NCI-H1417 (cell line): ENCODE measurements around the gene SARDH.

ENCODE experiments used
- DNase-seq, 3 experiments: peaks; one replicate each; lab custom pipeline; 2025; lab: John Stamatoyannopoulos, UW

SARDH gene

DNA sequence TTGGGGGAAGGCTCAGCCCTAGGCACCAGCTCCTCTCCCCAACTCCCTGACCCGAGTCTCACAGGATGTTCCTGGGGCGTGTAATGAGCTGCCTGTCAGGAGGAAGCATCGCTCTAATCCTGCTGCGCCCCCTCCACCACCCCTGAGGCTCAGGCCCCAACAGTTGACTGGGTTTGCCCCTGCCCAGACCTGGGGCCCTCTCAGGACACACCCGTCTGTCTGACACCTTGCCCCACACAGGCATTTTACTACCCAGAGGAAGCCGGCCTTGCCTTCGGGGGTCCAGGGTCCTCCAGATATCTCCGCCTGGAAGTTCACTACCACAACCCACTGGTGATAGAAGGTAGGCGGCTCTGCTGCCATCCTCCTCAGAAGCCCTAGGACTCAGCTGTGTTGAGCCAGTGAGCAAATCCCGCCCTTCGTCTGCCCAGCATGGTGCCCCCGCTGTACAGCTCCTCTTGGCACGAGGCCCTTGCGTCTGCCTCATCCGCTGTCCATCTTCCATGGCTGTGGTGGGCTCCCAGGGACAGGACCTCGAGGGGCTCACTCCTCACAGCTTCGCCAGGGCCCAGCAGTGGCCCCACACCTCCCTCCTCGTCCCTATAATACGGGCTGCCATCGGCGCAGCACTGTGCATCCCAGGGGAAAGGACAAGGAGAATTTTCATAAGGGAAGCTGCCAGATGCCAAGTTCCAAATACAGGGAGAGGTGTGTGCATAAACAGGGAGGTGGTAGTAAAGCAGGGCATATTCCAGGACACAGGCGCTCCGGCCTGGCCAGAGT lies 94.0 kb downstream of the SARDH start:
- no peak for DNase-seq

DNA sequence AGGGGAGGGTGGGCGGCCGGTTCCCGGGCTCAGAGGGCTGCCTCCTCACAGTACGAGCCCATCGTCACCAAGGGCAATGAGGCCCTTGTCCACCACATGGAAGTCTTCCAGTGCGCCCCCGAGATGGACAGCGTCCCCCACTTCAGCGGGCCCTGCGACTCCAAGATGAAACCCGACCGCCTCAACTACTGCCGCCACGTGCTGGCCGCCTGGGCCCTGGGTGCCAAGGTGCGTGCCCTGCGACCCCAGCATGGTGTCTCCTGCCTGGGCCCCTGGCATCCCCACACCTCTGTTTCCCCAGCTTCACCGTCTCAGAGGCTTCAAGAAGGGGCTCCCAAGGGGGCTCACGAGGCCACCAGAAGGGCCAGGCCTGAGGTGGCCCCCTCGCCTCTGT lies 94.8 kb downstream of the SARDH start:
- no peak for DNase-seq

DNA sequence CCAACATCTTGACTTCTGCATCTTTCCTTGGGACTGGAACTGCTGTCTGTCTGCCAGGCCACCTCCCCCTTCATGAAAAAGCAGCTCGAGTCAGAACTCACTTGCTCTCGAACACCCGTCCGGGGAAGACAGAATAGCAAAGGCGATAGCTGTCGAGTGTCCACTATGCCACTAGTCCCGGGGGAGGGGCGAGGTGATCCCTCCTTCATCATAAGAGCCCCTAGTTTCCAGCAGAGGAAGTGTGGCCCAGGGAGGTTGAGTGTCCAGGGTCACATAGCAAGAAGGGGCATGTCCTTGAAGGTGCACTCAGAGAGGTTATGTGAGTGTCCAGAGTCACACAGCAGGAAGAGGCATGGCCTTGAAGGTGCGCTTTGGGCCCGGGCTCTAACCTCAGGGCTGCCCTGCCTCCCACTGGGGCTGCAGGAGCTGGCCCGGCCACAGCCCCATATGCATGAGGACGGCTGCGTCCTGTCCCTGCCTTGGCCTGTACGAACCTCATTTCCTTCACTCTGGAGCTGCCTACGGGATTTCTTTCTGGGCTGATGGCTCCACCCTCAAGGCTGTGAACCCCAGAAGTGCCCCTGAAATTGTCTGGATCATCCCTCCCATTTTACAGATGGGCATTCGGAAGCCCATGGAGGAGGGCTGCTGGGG lies 95.3 kb downstream of the SARDH start:
- no peak for DNase-seq

DNA sequence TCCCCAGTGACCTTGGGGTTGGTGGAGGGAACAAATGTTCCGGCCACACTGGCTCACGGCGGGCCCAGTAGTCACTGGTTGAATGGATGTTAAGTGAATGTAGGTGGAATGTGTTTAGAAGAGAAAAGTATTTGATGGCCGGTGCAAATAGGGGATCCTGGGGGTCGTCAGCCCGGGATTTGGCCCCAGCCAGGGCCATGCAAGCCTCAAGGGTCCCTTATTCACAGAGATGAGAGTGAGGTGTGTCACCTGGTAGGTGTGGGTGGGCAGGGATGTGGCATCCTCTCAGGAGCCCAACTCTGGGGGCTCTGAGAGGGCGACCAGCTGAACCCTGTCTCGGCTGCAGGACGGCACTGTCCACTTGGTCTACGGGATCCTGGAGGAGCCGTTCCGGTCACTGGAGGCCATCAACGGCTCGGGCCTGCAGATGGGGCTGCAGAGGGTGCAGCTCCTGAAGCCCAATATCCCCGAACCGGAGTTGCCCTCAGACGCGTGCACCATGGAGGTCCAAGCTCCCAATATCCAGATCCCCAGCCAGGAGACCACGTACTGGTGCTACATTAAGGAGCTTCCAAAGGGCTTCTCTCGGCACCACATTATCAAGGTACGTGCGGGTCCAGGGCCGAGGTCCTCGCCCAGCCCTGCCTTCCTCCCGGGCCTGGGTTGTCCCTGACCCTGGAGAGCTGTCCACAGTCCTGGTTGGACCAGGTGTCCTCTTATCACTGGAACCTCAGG lies 96.1 kb downstream of the SARDH start:
- no peak for DNase-seq

DNA sequence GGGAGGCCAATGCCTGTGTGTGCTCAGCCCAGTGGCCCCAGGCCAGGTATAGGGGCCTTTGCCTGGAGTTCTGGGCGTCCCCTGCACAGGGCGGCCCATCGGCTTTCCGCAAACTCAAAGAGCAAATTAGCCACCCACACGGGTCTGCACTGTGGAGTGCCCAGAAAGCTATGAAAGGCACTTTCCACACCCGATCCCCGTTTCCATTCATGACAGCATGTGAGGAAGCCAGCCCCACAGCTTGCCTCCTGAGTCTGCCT lies 96.8 kb downstream of the SARDH start:
- peak in 1 of 3 experiments; percentile 28 for DNase-seq

DNA sequence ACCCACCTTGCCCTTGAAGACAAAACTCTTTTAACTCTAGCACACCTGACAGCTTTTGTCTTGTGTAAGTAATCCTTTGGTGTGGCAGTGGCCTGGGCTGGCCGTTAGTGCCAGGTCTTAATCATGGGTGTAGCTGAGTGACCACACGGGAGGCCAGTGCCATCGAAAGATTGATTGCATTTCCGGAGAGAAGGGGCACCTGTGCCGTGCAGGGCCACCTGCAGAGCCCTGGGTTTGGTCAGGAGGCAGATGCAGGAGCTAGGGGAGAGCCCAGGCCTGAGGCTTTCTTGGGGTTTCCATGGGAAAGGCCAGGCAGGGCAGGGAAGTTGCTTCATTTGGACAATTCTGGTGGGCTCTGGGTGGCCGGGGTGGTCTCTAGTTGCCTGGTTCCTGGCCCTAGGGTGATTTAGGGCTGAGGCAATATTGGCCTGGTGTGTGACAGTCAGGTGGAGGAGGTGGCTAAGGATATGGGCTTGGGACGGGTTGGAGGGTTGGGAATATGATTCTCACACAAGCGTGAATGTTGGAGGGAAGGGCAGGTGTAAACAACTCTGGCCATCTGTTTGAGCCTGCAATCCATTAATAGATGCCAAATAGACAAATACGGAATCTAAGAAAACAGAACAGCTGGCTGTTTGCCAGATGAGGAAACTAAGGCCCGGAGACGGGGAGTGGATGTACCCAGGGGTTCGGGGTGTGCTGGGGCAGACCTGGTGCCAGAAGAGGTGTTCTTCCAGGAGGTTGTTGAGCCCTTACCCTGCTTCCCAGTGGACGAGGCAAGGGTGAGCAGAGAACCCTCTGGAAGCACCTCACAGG lies 97.4 kb downstream of the SARDH start:
- DNase-seq: peak in 2 of 3 experiments; percentile 46 to 69

DNA sequence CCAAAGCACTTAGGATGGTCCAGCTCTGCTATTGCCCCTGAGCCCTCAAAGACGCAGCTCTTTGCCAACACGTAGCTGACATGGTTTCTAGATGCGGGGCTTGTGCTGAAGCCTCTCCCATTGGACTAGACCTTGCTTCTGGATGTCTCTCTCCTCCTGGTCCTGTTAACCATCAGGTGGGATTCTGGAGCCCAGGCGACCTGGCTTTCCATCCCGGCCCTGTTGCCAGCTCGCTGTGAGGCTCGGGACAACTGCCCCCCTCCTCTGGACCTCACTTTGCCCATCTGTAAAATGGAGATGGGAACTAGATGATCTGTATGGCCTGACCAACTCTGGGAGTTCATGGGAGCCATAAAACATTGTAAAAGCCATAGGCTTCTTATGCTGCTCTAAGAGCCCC lies 98.0 kb downstream of the SARDH start:
- no peak for DNase-seq

DNA sequence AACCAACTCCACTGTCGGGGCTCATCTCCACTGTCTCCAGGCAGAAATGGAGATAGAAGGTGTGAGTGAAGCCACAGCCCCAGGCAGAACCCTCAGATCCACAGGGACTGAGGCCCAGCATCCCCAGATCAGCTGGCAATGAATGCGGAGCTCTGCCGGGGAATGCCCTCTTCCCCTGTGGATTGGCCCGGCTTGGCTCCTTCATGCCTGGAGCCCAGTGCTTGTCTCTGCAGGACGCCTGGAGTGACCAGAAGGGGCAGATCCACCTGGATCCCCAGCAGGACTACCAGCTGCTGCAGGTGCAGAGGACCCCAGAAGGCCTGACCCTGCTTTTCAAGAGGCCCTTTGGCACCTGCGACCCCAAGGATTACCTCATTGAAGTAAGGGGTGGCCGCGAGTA lies 98.5 kb downstream of the SARDH start:
- DNase-seq: no peak

DNA sequence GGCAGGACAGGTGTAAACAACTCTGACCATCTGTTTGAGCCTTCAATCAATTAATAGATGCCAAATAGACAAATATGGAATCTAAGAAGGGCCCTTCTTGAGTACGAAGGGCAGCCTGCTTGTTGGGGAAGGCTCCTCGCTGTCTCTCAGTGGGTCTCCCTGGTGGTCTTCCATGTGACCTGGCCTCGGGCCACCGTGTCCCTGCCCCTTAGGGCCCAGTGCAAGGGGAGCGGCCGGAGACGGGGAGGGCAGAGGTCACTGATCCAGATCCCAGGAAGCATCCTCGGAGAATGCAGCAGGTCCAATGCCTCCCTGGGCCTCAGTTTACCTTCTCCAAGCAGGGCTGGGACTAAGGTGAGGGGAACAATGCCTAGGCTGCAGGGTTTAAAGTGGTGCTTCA lies 99.4 kb downstream of the SARDH start:
- no peak for DNase-seq

DNA sequence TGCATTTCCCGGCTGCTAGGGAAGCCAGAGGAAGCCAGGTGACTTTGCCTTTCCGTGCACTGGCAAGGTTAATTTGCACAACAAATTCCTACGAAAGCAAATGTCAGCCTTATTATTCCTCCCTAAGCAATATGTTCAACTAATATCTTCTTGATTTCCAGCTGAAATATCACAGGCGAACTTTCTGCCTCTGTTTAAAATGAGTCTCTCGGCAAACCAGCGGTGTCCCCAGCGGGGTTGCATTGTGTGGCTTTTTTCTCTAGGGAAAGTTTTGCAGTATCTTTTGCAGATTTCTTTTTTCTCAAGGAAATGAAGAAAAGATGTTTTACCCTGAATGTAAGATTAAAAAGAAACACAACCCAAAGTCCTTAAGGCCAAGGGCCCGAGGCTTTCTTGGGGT lies 100.1 kb downstream of the SARDH start:
- DNase-seq: no peak

DNA sequence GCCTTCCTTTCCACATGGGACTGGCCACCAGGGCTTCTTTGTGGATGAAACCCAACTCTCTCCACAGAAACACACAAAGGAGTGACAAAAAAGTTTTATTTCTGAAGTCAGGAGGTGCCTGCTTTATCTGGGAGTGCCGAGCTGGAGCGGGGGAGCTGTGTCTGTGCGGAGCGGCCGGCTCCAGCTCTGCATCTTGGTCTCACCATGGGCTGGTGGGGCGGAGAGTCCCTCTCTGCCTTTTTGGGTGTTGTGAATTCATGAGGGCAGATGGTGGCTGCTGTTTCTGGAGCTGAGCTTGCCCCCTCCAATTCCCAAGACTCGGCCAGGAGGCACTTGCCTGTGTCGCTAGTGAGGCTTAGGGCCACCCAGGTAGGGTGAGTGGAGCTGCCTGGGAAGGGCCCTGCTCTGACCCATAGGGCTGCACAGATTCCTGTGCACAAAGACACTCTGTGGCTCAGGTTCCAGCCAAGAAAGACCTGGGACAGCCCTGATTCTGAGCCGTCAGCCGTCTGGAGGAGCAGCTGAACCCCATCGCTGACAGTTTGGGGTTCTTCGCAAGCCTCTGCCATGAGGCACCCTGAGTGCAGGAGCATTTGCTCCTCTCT lies 100.6 kb downstream of the SARDH start:
- DNase-seq: no peak

DNA sequence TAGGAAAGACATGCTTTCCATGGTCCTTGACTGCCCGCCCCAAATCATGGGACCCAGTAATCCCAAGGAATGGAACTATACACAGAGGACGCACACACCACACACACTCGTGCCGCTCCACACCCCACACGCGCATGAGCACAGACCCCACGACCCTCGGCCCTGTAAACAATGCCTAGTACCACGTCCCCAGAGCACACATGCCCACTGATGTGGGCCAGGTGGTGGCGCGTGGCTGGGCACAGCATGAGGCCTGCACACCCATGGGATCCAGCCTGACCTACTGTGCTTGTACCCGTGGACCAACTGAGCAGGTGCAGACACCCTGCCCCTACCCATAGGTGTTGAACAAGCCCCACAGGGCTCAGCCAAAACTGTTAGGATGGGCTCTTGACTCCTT lies 101.2 kb downstream of the SARDH start:
- no peak for DNase-seq

DNA sequence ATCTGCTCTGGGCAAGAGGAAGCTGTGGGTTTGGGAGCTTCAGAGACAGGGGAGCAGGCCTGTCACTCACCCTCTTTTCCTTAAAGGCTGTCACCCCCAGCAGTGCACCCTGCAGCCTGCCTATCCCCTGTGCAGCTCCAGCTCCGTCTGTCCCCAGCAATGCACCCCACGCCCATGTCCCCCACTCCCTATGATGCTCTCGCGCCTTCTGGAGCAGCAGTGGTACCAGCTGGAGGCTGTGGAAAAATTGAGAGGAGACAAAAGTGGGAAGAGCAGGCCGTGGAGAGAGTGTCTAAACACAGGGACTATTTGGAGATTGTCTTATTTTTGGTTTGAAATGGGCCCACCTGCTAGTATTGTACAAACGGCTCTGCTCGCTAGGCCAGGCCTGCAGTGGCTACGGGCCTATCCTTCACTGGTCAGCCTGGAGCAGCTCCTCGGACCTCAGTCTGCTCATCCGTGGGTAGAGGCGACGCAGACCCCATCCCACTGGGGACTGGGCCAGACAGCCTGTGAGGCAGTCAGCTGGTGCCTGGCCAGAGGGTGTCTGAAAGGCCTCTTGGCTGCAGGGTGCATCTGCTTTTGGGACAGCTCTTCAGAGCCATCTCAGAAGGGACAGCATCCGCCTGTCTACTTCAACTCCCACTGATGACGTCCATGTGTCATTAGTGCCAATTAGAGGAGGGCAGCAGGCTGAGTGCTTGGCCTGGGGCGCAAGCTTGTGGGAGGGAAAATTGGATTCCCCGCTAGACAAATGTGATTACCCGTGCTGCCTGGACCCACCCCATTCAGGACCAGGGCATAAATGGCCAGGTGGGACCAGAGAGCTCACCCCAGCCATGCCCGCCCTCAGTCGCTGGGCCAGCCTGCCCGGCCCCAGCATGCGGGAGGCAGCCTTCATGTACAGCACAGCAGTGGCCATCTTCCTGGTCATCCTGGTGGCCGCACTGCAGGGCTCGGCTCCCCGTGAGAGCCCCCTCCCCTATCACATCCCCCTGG lies 102.3 kb downstream of the SARDH start, which contains the start of gene DBH:
DBH (plus strand) TSS at position 831 of the 999 bp plus-strand sequence; CDS start at position 840, 9 bp downstream.
- DNase-seq: peak in 1 of 3 experiments; percentile 21

DNA sequence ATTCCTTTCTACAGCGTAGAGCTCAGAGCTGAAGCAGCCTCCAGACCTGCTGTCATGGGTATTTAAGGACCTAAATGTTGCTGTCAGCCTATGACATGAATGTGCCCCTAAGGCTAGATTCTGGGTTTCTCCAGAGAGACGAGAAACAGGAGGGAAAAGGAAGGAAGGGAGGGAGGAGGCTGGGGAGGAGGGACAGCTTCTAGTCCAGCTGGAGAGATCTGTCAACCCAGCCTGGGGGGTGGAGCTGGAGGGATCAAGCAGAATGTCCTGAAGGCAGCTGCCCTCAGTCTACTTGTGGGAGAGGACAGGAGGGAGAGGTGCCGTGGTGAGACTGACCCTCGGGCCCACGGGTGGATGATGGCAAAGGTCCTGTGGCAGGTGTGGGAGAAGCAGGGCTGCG lies 103.1 kb downstream of the SARDH start:
- DNase-seq: peak in 2 of 3 experiments; percentile 16 to 50

DNA sequence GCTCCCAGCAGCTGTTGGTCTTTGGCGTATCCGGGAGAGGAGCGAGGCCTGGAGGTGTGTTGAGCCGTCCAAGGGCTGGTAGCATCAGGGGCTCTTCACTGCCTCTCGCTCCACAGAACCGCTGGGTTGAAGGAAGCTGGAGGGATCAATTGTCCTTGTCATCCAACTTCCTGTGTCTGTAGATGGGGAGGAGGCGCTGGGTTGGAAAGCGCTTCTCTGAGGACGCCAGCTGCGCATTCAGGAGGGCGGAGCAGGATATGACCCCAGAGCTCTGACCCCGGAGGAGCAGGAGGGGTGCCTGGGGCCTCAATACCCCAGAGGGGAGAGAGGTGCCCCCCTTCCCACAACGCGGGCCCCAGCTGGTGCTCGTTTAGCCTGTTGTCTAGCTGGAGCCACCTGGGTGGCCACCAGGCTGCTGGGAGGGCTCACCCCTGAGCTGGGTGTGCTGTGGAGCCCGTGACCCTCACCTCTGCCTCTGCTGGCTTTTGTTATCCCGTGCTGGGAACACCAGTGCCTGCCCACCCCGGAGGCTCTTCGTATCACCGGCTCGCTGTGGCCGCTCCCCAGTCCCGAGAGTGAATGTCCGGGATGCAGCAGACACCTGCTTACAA lies 104.0 kb downstream of the SARDH start:
- DNase-seq: peak; percentile 74 to 92 (median 77)

DNA sequence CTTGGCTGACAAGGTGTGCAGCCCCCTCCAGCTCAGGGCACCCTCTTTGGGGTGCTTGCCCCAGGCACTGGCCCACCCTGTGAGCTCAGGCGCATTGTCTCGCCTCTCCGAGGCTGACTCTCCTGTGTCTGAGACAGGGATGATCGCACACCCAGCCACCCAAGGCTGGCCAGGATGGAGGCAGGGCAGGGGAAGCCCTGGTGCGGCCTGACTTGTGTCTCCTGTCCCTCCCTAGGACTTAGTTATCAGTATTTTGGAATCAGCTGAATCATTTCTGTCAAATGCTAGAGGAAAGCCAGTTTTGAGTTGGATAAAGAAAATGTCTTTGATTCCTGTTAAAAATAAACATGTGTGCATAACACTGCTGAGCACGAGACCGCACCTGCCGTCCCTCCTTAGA lies 104.5 kb downstream of the SARDH start:
- peak in 2 of 3 experiments; percentile 83 to 87 for DNase-seq

DNA sequence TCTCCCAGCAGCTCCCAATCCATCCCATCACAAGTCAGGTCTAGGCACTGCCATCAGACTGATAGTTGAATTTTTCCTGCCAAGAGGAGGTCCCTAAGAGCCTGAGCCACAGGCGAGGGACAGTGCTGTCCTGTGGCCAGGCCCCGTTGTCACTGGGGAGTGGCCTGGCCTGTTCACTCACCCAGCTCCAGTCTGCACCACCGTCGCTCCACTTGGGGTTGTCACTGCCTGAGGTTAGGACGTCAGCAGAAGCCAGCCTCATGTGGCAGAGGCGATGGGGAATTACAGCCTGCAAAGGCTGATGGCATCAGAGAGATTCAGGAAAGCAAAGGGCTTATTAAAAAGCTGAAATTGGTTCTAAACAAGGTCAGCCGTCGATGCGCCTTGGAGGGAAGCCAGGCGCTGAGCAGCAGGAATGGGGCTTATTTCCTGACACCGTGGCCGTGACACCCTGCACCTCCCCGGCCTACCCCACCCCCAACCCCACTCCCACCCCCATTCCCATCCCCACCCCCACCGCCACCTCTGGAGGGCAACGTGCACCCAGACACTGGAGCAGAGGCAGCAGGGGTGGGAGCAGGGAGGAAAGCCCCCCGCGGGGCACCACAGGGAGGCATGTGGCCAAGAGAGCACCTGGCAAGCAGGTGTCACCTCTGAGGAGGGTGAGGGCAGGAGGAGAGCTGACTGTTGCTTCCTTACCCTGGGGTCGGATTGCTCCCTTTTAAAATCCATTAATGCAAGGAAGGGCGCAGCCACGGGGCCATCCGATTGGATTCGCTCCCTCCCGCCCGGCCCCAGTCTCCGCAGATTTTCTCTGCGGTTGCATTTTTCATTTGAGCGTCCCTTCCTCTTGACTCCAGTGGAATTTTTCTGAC lies 105.1 kb downstream of the SARDH start:
- DNase-seq: peak; percentile 11 to 95 (median 88)

DNA sequence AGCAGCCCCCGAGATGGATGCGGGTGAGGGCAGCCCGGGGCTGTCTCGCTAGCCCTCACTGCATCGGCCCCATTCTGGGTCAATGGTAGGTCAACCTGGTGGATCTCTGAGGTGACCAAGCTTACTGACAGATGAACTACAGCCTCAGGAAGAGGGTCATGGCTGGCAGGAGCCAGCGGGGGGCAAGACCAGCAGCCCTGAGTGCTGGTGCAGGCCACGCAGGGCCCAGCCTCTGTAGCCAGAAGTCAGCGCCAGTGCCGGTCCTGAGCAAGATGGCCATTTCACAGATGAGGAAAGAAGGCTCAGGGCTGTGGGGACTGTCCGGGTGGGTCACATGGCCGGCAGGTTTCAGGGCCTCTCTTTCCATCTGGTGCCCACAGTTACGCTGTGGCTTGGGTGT lies 107.0 kb downstream of the SARDH start:
- no peak for DNase-seq
